ENCODE data around the gene ZDHHC18. TPM values are rescaled to one million over a fixed set of nuclear protein-coding genes. Genes with fewer than 3 reads are reported as not detected.

ZDHHC18 gene
- total RNA-seq, 4 donors from 2014 or later, result 23.7 to 38.5 (median 31.4) TPM

GRCh38 chr1:26852701-26853100 is 26.2 kb downstream of the ZDHHC18 start:
- TF ChIP-seq POLR2AphosphoS5 (IDR thresholded peaks at IDR 0.05), result no peak
- TF ChIP-seq EP300 (IDR thresholded peaks at IDR 0.05), result no peak
- TF ChIP-seq POLR2A (IDR thresholded peaks at IDR 0.05), result no peak
- TF ChIP-seq, protein P1, sequence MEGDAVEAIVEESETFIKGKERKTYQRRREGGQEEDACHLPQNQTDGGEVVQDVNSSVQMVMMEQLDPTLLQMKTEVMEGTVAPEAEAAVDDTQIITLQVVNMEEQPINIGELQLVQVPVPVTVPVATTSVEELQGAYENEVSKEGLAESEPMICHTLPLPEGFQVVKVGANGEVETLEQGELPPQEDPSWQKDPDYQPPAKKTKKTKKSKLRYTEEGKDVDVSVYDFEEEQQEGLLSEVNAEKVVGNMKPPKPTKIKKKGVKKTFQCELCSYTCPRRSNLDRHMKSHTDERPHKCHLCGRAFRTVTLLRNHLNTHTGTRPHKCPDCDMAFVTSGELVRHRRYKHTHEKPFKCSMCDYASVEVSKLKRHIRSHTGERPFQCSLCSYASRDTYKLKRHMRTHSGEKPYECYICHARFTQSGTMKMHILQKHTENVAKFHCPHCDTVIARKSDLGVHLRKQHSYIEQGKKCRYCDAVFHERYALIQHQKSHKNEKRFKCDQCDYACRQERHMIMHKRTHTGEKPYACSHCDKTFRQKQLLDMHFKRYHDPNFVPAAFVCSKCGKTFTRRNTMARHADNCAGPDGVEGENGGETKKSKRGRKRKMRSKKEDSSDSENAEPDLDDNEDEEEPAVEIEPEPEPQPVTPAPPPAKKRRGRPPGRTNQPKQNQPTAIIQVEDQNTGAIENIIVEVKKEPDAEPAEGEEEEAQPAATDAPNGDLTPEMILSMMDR (IDR thresholded peaks at IDR 0.05), result no peak
- peak overlapping the region; percentile 83 for H3K27ac ChIP-seq
- no peak for DNase-seq (ENCODE audit: low spot score in 2 of 2)
- no peaks in the 10 kb centered on the region for H3K27me3 ChIP-seq
- no peaks in the 10 kb centered on the region for H3K9me3 ChIP-seq
- 69% methylated on average over 9 of the region's 9 CpGs for WGBS
- H3K4me3 ChIP-seq, result no peak overlapping the region
- H3K4me1 ChIP-seq, result peaks cover 74% of the 10 kb centered on the region
- peaks cover 47% of the 10 kb centered on the region for H3K36me3 ChIP-seq

- TF ChIP-seq EP300 (IDR thresholded peaks at IDR 0.05) (no peak), POLR2AphosphoS5 (IDR thresholded peaks at IDR 0.05) (peak in 1 of 3 donors; percentile 32)
- TF ChIP-seq, protein P1 (IDR thresholded peaks at IDR 0.05), result peak; percentile 69 to 77
- Histone ChIP-seq H3K27me3 (no peaks in the 10 kb centered on the region), H3K4me1 (peaks cover 77% of the 10 kb centered on the region), H3K9me3 (no peaks in the 10 kb centered on the region), H3K4me3 (no peak overlapping the region), H3K27ac (peak overlapping the region; percentile 83), H3K36me3 (peaks cover 47% of the 10 kb centered on the region)
- 4% methylated on average over 3 of the region's 3 CpGs for WGBS
- peak; percentile 93 to 94 for DNase-seq (ENCODE audit: low spot score in 2 of 2)
Measured at GRCh38 chr1:26853156-26853555, 26.7 kb downstream of the ZDHHC18 start.

DNA sequence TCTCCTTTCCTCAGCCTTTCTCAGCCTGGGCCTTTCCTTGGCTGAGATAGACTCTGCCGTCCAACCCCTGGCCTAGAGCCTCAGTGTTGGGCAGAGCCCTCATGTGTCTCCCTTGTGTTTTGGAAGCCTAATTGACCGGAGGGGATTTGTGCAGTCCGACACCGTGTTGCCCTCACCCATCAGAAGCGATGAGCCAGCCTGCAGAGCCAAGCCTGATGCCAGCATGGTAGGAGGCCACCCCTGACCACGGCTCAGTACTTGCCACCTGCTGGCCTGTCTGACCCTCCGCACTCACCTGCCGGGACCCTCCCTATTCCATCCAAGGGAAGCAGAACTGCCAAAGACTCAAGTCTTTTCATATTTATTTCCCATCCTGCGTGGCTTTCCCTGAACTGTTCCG is 27.1 kb downstream of the ZDHHC18 start:
- H3K9me3 ChIP-seq, result no peaks in the 10 kb centered on the region
- peak overlapping the region; percentile 83 for H3K27ac ChIP-seq
- peaks cover 43% of the 10 kb centered on the region for H3K36me3 ChIP-seq
- TF ChIP-seq POLR2A (IDR thresholded peaks at IDR 0.05) (no peak), POLR2AphosphoS5 (IDR thresholded peaks at IDR 0.05) (no peak), EP300 (IDR thresholded peaks at IDR 0.05) (no peak)
- TF ChIP-seq, protein P1 (IDR thresholded peaks at IDR 0.05), result no peak
- no peak for DNase-seq (ENCODE audit: low spot score in 2 of 2)
- 82% methylated on average over 9 of the region's 10 CpGs for WGBS
- H3K4me3 ChIP-seq, result no peak overlapping the region
- no peaks in the 10 kb centered on the region for H3K27me3 ChIP-seq
- peaks cover 77% of the 10 kb centered on the region for H3K4me1 ChIP-seq

- Histone ChIP-seq H3K27ac (peak overlapping the region; percentile 83), H3K4me3 (no peak overlapping the region), H3K4me1 (peaks cover 72% of the 10 kb centered on the region), H3K36me3 (peaks cover 30% of the 10 kb centered on the region), H3K9me3 (no peaks in the 10 kb centered on the region), H3K27me3 (no peaks in the 10 kb centered on the region)
- WGBS, result 60% methylated on average over 2 of the region's 5 CpGs
- TF ChIP-seq POLR2A (IDR thresholded peaks at IDR 0.05) (no peak), EP300 (IDR thresholded peaks at IDR 0.05) (no peak), POLR2AphosphoS5 (IDR thresholded peaks at IDR 0.05) (no peak)
- TF ChIP-seq, protein P1 (IDR thresholded peaks at IDR 0.05), result no peak
- DNase-seq (ENCODE audit: low spot score in 2 of 2), result no peak
Measured at GRCh38 chr1:26854906-26855305, 28.4 kb downstream of the ZDHHC18 start.

DNA sequence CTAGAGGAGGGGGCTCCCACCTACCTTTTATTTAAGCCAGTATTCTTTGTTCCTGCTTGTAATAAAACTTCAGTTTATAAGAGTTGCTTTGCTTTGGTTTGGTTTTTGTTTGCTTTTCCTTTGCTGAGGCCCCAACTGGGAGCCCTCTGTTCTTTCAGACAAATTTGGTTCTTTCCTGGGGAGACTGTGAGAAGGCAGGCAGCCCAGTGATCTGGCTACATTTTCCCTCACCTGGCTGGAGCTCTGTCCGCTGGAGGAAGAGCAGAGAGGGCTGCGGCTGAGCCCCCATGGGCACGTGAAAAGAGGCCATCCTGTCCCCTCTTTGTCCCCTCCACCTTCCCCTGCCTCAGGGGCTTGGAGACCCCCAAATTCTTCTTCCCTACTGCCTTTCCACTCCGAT is 29.1 kb downstream of the ZDHHC18 start:
- DNase-seq (ENCODE audit: low spot score in 2 of 2), result no peak

More for the DNA sequence above, 29.1 kb downstream of the ZDHHC18 start:
- peaks cover 72% of the 10 kb centered on the region for H3K4me1 ChIP-seq
- no peak overlapping the region for H3K4me3 ChIP-seq
- H3K27ac ChIP-seq, result peak overlapping the region; percentile 83
- TF ChIP-seq POLR2A (IDR thresholded peaks at IDR 0.05) (no peak), POLR2AphosphoS5 (IDR thresholded peaks at IDR 0.05) (no peak), EP300 (IDR thresholded peaks at IDR 0.05) (no peak)
- TF ChIP-seq, protein P1 (IDR thresholded peaks at IDR 0.05), result no peak
- 90% methylated on average over 4 of the region's 4 CpGs for WGBS
- H3K36me3 ChIP-seq, result peaks cover 22% of the 10 kb centered on the region
- no peaks in the 10 kb centered on the region for H3K27me3 ChIP-seq
- H3K9me3 ChIP-seq, result no peaks in the 10 kb centered on the region

Measured in suprapubic skin (tissue), 4 donors.